Measurements from ENCODE around the gene PJA2.

GRCh38 chr5:109411627-109412026 lies 1.9 kb upstream of the PJA2 start:
- no peak for TF ChIP-seq POLR2AphosphoS5 (IDR thresholded peaks at IDR 0.05; ENCODE audit: borderline replicate concordance, low read depth, low read length)
- TF ChIP-seq EZH2 (IDR thresholded peaks at IDR 0.05): no peak
- TF ChIP-seq FOXP2 (optimal IDR thresholded peaks at IDR 0.05; ENCODE audit: control extremely low read depth, extremely low read length, insufficient read depth): no peak

Data from SK-N-MC (cell line).